Measurements from ENCODE around the gene SEMA4F. TPM values are rescaled to one million over a fixed set of nuclear protein-coding genes. Genes with fewer than 3 reads are reported as not detected.
A peak's percentile ranks its signal among the peaks of the same experiment; 100 is the strongest.

Gene SEMA4F
- total and polyA plus RNA-seq, 4 experiments from 2014 or later: 6.8 to 21.6 (median 13.8) TPM

GRCh38 chr2:74715081-74715791 lies 61.2 kb downstream of the SEMA4F start:
- DNase-seq: peak; percentile 70 to 78 (median 75)
- Histone ChIP-seq H3K9me3 (ENCODE audit: control insufficient read depth in 1 of 2, low read length in 2 of 2) (no peaks in the 10 kb centered on the region), H3K4me1 (ENCODE audit: insufficient read depth, low read length) (peaks cover 6% of the 10 kb centered on the region), H3K4me3 (ENCODE audit: low read length in 2 of 2) (peak overlapping the region in 1 of 2 donors; percentile 34), H3K27me3 (ENCODE audit: insufficient read depth, low read length) (peaks cover 15% of the 10 kb centered on the region), H3K36me3 (ENCODE audit: insufficient read depth, low read length) (no peaks in the 10 kb centered on the region), H3K27ac (ENCODE audit: low read depth, low read length) (no peak overlapping the region)
- Mint-ChIP-seq H3K4me3 (peak overlapping the region; percentile 84 to 92 (median 88)), H3K4me1 (peaks cover 5 to 10% (median 7%) of the 10 kb centered on the region in 4 donors), H3K27me3 (peaks cover 6 to 10% of the 10 kb centered on the region in 2 donors), H3K9me3 (no peaks in the 10 kb centered on the region), H3K27ac (peak overlapping the region in 2 of 7 donors; percentile 29 to 46), H3K36me3 (no peaks in the 10 kb centered on the region)
- intact Hi-C loops (cut with micrococcal nuclease): loop anchor here (1.0 kb wide), 2 partner anchors 121 to 161 kb away; no protein-coding TSS in a partner anchor
- ChIA-PET POLR2A (ENCODE audit: partially characterized antibody) (interaction anchor here (0.6 to 2.3 kb wide), 5 partner anchors 16 to 161 kb away, joined by 3 to 6 read pairs (median 5); partner anchors contain the start of gene HK2), CTCF (ENCODE audit: partially characterized antibody) (interaction anchor here (1.0 to 9.5 kb wide), 18 partner anchors 9 to 252 kb away, joined by 3 to 287 read pairs (median 4); partner anchors contain the start of genes HK2 and SEMA4F)

- peak in 1 of 5 donors; percentile 0 for DNase-seq
- Histone ChIP-seq H3K4me3 (ENCODE audit: low read length in 2 of 2) (peak overlapping the region in 1 of 2 donors; percentile 34), H3K36me3 (ENCODE audit: insufficient read depth, low read length) (no peaks in the 10 kb centered on the region), H3K27ac (ENCODE audit: low read depth, low read length) (no peak overlapping the region), H3K9me3 (ENCODE audit: control insufficient read depth in 1 of 2, low read length in 2 of 2) (no peaks in the 10 kb centered on the region), H3K27me3 (ENCODE audit: insufficient read depth, low read length) (peaks cover 15% of the 10 kb centered on the region), H3K4me1 (ENCODE audit: insufficient read depth, low read length) (peaks cover 6% of the 10 kb centered on the region)
- CTCF ChIA-PET (ENCODE audit: partially characterized antibody): interaction anchor here (0.6 to 9.5 kb wide), 10 partner anchors 10 to 169 kb away, joined by 3 to 287 read pairs (median 6); partner anchors contain the start of genes HK2 and SEMA4F
- POLR2A ChIA-PET (ENCODE audit: partially characterized antibody): interaction anchor here (1.0 to 2.3 kb wide), 4 partner anchors 118 to 161 kb away, joined by 3 to 6 read pairs (median 4); partner anchors contain the start of gene HK2
- H3K27ac Mint-ChIP-seq: peak overlapping the region in 2 of 7 donors; percentile 37 to 48
- H3K4me3 Mint-ChIP-seq: peak overlapping the region; percentile 77 to 87 (median 83)
- H3K4me1 Mint-ChIP-seq: peaks cover 5 to 10% (median 7%) of the 10 kb centered on the region in 4 donors
- no peaks in the 10 kb centered on the region for H3K36me3 Mint-ChIP-seq
- intact Hi-C loops (cut with micrococcal nuclease): loop anchor here (1.0 kb wide), 2 partner anchors 120 to 160 kb away; no protein-coding TSS in a partner anchor
- H3K27me3 Mint-ChIP-seq: peaks cover 6 to 11% of the 10 kb centered on the region in 2 donors
- H3K9me3 Mint-ChIP-seq: no peaks in the 10 kb centered on the region
Observed at GRCh38 chr2:74715880-74716279, 61.8 kb downstream of the SEMA4F start.

DNA sequence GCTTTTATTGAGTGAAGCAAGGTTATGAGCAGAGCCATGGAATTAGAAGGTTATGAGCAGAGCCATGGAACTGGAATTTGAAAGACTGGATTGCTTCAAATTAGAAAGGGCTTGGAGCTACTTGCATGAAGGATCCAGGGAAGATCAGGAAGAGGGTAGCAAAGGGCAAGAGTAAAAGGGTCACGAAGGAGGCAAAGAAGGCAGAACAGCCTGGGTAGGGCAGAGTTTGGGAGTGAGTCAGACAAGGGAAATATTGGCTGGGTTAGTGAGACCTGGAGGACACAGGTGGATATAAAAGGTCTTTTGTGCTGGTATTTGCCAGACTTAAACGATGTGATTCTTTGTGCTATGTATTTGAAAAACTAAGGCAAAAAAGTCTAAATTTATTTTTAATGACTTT lies 65.0 kb downstream of the SEMA4F start:
- H3K36me3 ChIP-seq (ENCODE audit: insufficient read depth, low read length): no peaks in the 10 kb centered on the region
- peaks cover 5 to 10% (median 7%) of the 10 kb centered on the region in 4 donors for H3K4me1 Mint-ChIP-seq
- no peak overlapping the region for H3K27ac ChIP-seq (ENCODE audit: low read depth, low read length)
- no peaks in the 10 kb centered on the region for H3K9me3 ChIP-seq (ENCODE audit: control insufficient read depth in 1 of 2, low read length in 2 of 2)
- H3K4me1 ChIP-seq (ENCODE audit: insufficient read depth, low read length): peaks cover 6% of the 10 kb centered on the region
- H3K9me3 Mint-ChIP-seq: no peaks in the 10 kb centered on the region
- intact Hi-C loops (cut with micrococcal nuclease): no loop called here
- H3K27me3 Mint-ChIP-seq: peaks cover 10 to 17% of the 10 kb centered on the region in 2 donors
- H3K4me3 Mint-ChIP-seq: no peak overlapping the region
- no peaks in the 10 kb centered on the region for H3K36me3 Mint-ChIP-seq
- no peak overlapping the region for H3K27ac Mint-ChIP-seq
- ChIA-PET POLR2A (ENCODE audit: partially characterized antibody) (no interaction called here), CTCF (ENCODE audit: partially characterized antibody) (interaction anchor here (0.9 to 9.5 kb wide), 3 partner anchors 115 to 157 kb away, joined by 3 to 287 read pairs (median 3); partner anchors contain the start of gene HK2)
- H3K27me3 ChIP-seq (ENCODE audit: insufficient read depth, low read length): peaks cover 15% of the 10 kb centered on the region
- no peak overlapping the region for H3K4me3 ChIP-seq (ENCODE audit: low read length in 2 of 2)
- DNase-seq: no peak

GRCh38 chr2:74721316-74721715 lies 67.3 kb downstream of the SEMA4F start:
- Mint-ChIP-seq H3K27ac (no peak overlapping the region), H3K27me3 (peaks cover 4 to 9% of the 10 kb centered on the region in 2 donors), H3K9me3 (no peaks in the 10 kb centered on the region), H3K36me3 (no peaks in the 10 kb centered on the region), H3K4me3 (no peak overlapping the region), H3K4me1 (no peaks in the 10 kb centered on the region)
- Histone ChIP-seq H3K27ac (ENCODE audit: low read depth, low read length) (no peak overlapping the region), H3K4me1 (ENCODE audit: insufficient read depth, low read length) (no peaks in the 10 kb centered on the region), H3K27me3 (ENCODE audit: insufficient read depth, low read length) (peaks cover 9% of the 10 kb centered on the region), H3K36me3 (ENCODE audit: insufficient read depth, low read length) (no peaks in the 10 kb centered on the region), H3K4me3 (ENCODE audit: low read length in 2 of 2) (no peak overlapping the region), H3K9me3 (ENCODE audit: control insufficient read depth in 1 of 2, low read length in 2 of 2) (no peaks in the 10 kb centered on the region)
- DNase-seq: no peak
- POLR2A ChIA-PET (ENCODE audit: partially characterized antibody): no interaction called here
- CTCF ChIA-PET (ENCODE audit: partially characterized antibody): interaction anchor here (0.8 to 1.4 kb wide), 3 partner anchors 12 to 156 kb away, joined by 3 to 6 read pairs (median 4); no protein-coding TSS in a partner anchor
- intact Hi-C loops (cut with micrococcal nuclease): no loop called here

DNA sequence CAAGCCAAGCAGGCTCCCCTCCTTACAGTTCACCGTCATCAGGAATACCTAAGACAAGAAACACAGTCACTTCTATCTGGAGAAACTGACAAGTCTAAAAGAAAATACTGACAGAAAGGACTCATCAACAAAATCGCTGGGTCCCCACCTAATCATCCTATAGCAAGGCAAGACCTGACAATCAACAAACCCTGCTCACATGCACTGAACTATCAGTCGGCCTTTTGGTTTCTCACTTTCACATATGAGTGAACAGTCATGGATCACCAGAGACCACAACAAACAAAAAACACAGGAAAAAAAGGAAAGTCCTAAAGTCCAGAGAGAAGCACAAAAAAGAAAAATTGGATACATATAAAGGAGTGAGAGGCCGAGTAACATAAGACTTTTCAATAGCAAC lies 70.4 kb downstream of the SEMA4F start:
- no peak for DNase-seq
- peaks cover 0 to 3% (median 0%) of the 10 kb centered on the region in 8 donors for H3K9me3 Mint-ChIP-seq
- peaks cover 4 to 9% of the 10 kb centered on the region in 2 donors for H3K27me3 Mint-ChIP-seq
- no peak overlapping the region for H3K4me3 Mint-ChIP-seq
- H3K36me3 Mint-ChIP-seq: no peaks in the 10 kb centered on the region
- H3K27ac ChIP-seq (ENCODE audit: low read depth, low read length): no peak overlapping the region
- no peak overlapping the region for H3K27ac Mint-ChIP-seq
- ChIA-PET POLR2A (ENCODE audit: partially characterized antibody) (no interaction called here), CTCF (ENCODE audit: partially characterized antibody) (no interaction called here)
- no peaks in the 10 kb centered on the region for H3K4me1 ChIP-seq (ENCODE audit: insufficient read depth, low read length)
- intact Hi-C loops (cut with micrococcal nuclease): no loop called here
- no peaks in the 10 kb centered on the region for H3K9me3 ChIP-seq (ENCODE audit: control insufficient read depth in 1 of 2, low read length in 2 of 2)
- H3K4me1 Mint-ChIP-seq: no peaks in the 10 kb centered on the region
- no peaks in the 10 kb centered on the region for H3K36me3 ChIP-seq (ENCODE audit: insufficient read depth, low read length)
- H3K4me3 ChIP-seq (ENCODE audit: low read length in 2 of 2): no peak overlapping the region
- H3K27me3 ChIP-seq (ENCODE audit: insufficient read depth, low read length): no peaks in the 10 kb centered on the region

DNA sequence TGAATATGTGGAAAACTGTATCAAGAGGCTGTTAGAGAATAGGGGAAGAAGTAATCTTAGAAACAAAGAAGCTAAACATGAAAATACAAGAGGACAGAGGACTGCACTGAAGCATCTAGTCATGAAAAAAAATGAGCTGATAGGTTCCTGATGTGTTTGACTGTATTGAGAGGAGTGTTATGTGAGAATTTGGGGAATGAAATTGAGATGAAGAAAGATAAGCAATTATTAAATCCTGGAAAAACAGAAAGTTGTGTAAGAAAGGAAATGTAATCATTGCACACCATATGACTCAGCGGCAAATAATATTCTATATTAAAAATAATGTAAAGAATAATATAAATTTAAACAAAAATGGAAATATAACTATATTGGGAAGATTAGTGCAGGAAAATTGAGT lies 71.2 kb downstream of the SEMA4F start:
- Mint-ChIP-seq H3K36me3 (no peaks in the 10 kb centered on the region), H3K9me3 (peaks cover 0 to 5% (median 3%) of the 10 kb centered on the region in 8 donors), H3K4me3 (no peak overlapping the region), H3K27ac (no peak overlapping the region), H3K27me3 (peaks cover 6 to 9% of the 10 kb centered on the region in 2 donors), H3K4me1 (no peaks in the 10 kb centered on the region)
- H3K9me3 ChIP-seq (ENCODE audit: control insufficient read depth in 1 of 2, low read length in 2 of 2): no peaks in the 10 kb centered on the region
- H3K36me3 ChIP-seq (ENCODE audit: insufficient read depth, low read length): no peaks in the 10 kb centered on the region
- H3K27me3 ChIP-seq (ENCODE audit: insufficient read depth, low read length): no peaks in the 10 kb centered on the region
- no peak for DNase-seq
- no peaks in the 10 kb centered on the region for H3K4me1 ChIP-seq (ENCODE audit: insufficient read depth, low read length)
- intact Hi-C loops (cut with micrococcal nuclease): no loop called here
- POLR2A ChIA-PET (ENCODE audit: partially characterized antibody): no interaction called here
- CTCF ChIA-PET (ENCODE audit: partially characterized antibody): interaction anchor here (1.9 kb wide), 1 partner anchor 11 kb away, joined by 7 read pairs; no protein-coding TSS in a partner anchor
- no peak overlapping the region for H3K27ac ChIP-seq (ENCODE audit: low read depth, low read length)
- no peak overlapping the region for H3K4me3 ChIP-seq (ENCODE audit: low read length in 2 of 2)

GRCh38 chr2:74728842-74729241 lies 74.8 kb downstream of the SEMA4F start:
- no peak overlapping the region for H3K4me3 ChIP-seq (ENCODE audit: low read length in 2 of 2)
- POLR2A ChIA-PET (ENCODE audit: partially characterized antibody): no interaction called here
- Mint-ChIP-seq H3K4me1 (no peaks in the 10 kb centered on the region), H3K4me3 (no peak overlapping the region), H3K27ac (no peak overlapping the region), H3K27me3 (peaks cover 10 to 13% of the 10 kb centered on the region in 2 donors), H3K36me3 (no peaks in the 10 kb centered on the region), H3K9me3 (peaks cover 0 to 12% (median 5%) of the 10 kb centered on the region in 8 donors)
- no peaks in the 10 kb centered on the region for H3K36me3 ChIP-seq (ENCODE audit: insufficient read depth, low read length)
- no peak for DNase-seq
- no peaks in the 10 kb centered on the region for H3K4me1 ChIP-seq (ENCODE audit: insufficient read depth, low read length)
- intact Hi-C loops (cut with micrococcal nuclease): no loop called here
- no peak overlapping the region for H3K27ac ChIP-seq (ENCODE audit: low read depth, low read length)
- H3K27me3 ChIP-seq (ENCODE audit: insufficient read depth, low read length): peaks cover 6% of the 10 kb centered on the region
- H3K9me3 ChIP-seq (ENCODE audit: control insufficient read depth in 1 of 2, low read length in 2 of 2): no peaks in the 10 kb centered on the region
- CTCF ChIA-PET (ENCODE audit: partially characterized antibody): interaction anchor here (0.7 kb wide), 1 partner anchor 13 kb away, joined by 3 read pairs; no protein-coding TSS in a partner anchor

All from CD4-positive, alpha-beta memory T cell (primary cell).